Vagina (tissue), 2 donors: Measurements from ENCODE around the gene HEATR5B.

Experiments
- CTCF ChIP-seq, 3 experiments: fragments of 450-650 bp in 2 of 3; fragments of 200-600 bp in 1 of 3; sonication (generic) in 1 of 3; IDR thresholded peaks; one replicate each; pipeline ENCODE4 v1.5.1; 2017 to 2019; ENCODE audit warnings: antibody characterized with exemption in 3 of 3, mild to moderate bottlenecking in 2 of 3, moderate library complexity in 2 of 3
- POLR2A ChIP-seq, 2 donors: fragments of 450-650 bp; IDR thresholded peaks; one replicate each; pipeline ENCODE4 v1.6.1; 2017; ENCODE audit warnings: antibody characterized with exemption in 2 of 2, mild to moderate bottlenecking in 2 of 2, moderate library complexity in 2 of 2
- POLR2AphosphoS5 ChIP-seq, 2 donors: sonication (generic); formaldehyde crosslinking; IDR thresholded peaks; one replicate each; pipeline ENCODE4 v1.9.0; 2017; ENCODE audit warnings: antibody characterized with exemption in 2 of 2, mild to moderate bottlenecking in 2 of 2, low read depth in 1 of 2; ENCODE audit not compliant: insufficient read depth in 1 of 2

GRCh38 chr2:36960773-36961172 lies 123.4 kb downstream of the HEATR5B start:
- TF ChIP-seq CTCF (IDR thresholded peaks at IDR 0.05), result no peak
- TF ChIP-seq POLR2AphosphoS5 (IDR thresholded peaks at IDR 0.05; ENCODE audit: insufficient read depth in 1 of 2, low read depth in 1 of 2), result no peak
- TF ChIP-seq POLR2A (IDR thresholded peaks at IDR 0.05), result no peak
